ENCODE data around the gene SLC26A5. TPM values are rescaled to one million over a fixed set of nuclear protein-coding genes. Genes with fewer than 3 reads are reported as not detected.

SLC26A5 gene
- total and polyA plus RNA-seq, 10 donors, result 0.02 to 0.88 (median 0.44) TPM; not detected in 1

GRCh38 chr7:103387242-103387641 is 58.8 kb downstream of the SLC26A5 start:
- no peaks in the 10 kb centered on the region for H3K9me3 ChIP-seq
- 54 to 66% (median 64%) methylated on average over 1 of the region's 1 CpG for WGBS, 5 donors

DNA sequence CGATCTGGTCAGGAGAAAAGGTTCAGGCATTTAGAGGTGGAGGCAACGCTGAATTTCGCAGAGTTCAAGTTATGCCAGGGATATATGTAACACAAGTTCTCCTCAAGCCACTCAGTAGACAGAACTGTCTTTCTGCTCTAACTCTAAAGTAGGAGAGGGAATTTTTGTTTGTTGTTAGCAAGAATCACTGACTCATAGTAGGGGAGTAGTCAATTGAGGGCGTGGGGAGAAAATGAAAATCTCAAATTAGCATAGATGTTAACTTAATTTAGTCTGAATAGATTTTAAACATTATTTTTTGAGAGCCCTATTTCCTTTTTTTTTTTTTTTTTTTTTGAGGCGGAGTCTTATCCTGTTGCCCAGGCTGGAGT is 64.0 kb downstream of the SLC26A5 start:
- peaks cover 0 to 9% (median 0%) of the 10 kb centered on the region in 7 donors for H3K27me3 ChIP-seq (replicated peaks in 1 of 7)
- no peak overlapping the region for H3K27ac ChIP-seq
- no peak for TF ChIP-seq POLR2A (IDR thresholded peaks at IDR 0.05)
- no peak for TF ChIP-seq POLR2AphosphoS5 (IDR thresholded peaks at IDR 0.05)
- TF ChIP-seq, protein P1, sequence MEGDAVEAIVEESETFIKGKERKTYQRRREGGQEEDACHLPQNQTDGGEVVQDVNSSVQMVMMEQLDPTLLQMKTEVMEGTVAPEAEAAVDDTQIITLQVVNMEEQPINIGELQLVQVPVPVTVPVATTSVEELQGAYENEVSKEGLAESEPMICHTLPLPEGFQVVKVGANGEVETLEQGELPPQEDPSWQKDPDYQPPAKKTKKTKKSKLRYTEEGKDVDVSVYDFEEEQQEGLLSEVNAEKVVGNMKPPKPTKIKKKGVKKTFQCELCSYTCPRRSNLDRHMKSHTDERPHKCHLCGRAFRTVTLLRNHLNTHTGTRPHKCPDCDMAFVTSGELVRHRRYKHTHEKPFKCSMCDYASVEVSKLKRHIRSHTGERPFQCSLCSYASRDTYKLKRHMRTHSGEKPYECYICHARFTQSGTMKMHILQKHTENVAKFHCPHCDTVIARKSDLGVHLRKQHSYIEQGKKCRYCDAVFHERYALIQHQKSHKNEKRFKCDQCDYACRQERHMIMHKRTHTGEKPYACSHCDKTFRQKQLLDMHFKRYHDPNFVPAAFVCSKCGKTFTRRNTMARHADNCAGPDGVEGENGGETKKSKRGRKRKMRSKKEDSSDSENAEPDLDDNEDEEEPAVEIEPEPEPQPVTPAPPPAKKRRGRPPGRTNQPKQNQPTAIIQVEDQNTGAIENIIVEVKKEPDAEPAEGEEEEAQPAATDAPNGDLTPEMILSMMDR (IDR thresholded peaks at IDR 0.05 in 8 of 11, conservative IDR thresholded peaks at IDR 0.05 in 3 of 11), result no peak
- H3K9me3 ChIP-seq, result no peaks in the 10 kb centered on the region
- 85 to 96% (median 87%) methylated on average over 4 to 5 of the region's 5 CpGs for WGBS, 5 donors
- no peak overlapping the region for H3K4me3 ChIP-seq
- no peaks in the 10 kb centered on the region for H3K36me3 ChIP-seq
- DNase-seq, result no peak
- H3K4me1 ChIP-seq, result no peaks in the 10 kb centered on the region
- intact Hi-C loops (cut with DNase I; ENCODE audit: low total_unique reads), result no loop called here

More at GRCh38 chr7:103387242-103387641, 58.8 kb downstream of the SLC26A5 start:
- H3K27me3 ChIP-seq (replicated peaks in 1 of 7), result no peaks in the 10 kb centered on the region
- H3K4me1 ChIP-seq, result no peaks in the 10 kb centered on the region
- intact Hi-C loops (cut with DNase I; ENCODE audit: low total_unique reads), result no loop called here
- no peak overlapping the region for H3K27ac ChIP-seq
- no peaks in the 10 kb centered on the region for H3K36me3 ChIP-seq
- H3K4me3 ChIP-seq, result no peak overlapping the region
- TF ChIP-seq, protein P1 (IDR thresholded peaks at IDR 0.05 in 8 of 11, conservative IDR thresholded peaks at IDR 0.05 in 3 of 11), result no peak
- TF ChIP-seq POLR2AphosphoS5 (IDR thresholded peaks at IDR 0.05) (no peak), POLR2A (IDR thresholded peaks at IDR 0.05) (no peak)
- no peak for DNase-seq

- Histone ChIP-seq H3K27me3 (replicated peaks in 1 of 7) (peaks cover 0 to 9% (median 0%) of the 10 kb centered on the region in 7 donors), H3K9me3 (no peaks in the 10 kb centered on the region), H3K4me1 (no peaks in the 10 kb centered on the region), H3K4me3 (no peak overlapping the region), H3K27ac (no peak overlapping the region), H3K36me3 (no peaks in the 10 kb centered on the region)
- DNase-seq, result no peak
- intact Hi-C loops (cut with DNase I; ENCODE audit: low total_unique reads), result no loop called here
- WGBS, 5 donors, result 91 to 95% (median 92%) methylated on average over 4 of the region's 4 CpGs
- TF ChIP-seq, protein P1 (IDR thresholded peaks at IDR 0.05 in 8 of 11, conservative IDR thresholded peaks at IDR 0.05 in 3 of 11), result no peak
- TF ChIP-seq POLR2A (IDR thresholded peaks at IDR 0.05) (no peak), POLR2AphosphoS5 (IDR thresholded peaks at IDR 0.05) (no peak)
Observed at GRCh38 chr7:103381280-103382031, 64.6 kb downstream of the SLC26A5 start.

- 78 to 84% (median 79%) methylated on average over 5 of the region's 5 CpGs for WGBS, 5 donors
- TF ChIP-seq POLR2A (IDR thresholded peaks at IDR 0.05) (no peak), POLR2AphosphoS5 (IDR thresholded peaks at IDR 0.05) (no peak)
- TF ChIP-seq, protein P1 (IDR thresholded peaks at IDR 0.05 in 8 of 11, conservative IDR thresholded peaks at IDR 0.05 in 3 of 11), result no peak
Observed at GRCh38 chr7:103380395-103381191, 65.4 kb downstream of the SLC26A5 start.

More at GRCh38 chr7:103380395-103381191, 65.4 kb downstream of the SLC26A5 start:
- intact Hi-C loops (cut with DNase I; ENCODE audit: low total_unique reads), result no loop called here
- no peaks in the 10 kb centered on the region for H3K36me3 ChIP-seq
- no peaks in the 10 kb centered on the region for H3K9me3 ChIP-seq
- no peak overlapping the region for H3K4me3 ChIP-seq
- no peak for DNase-seq
- H3K27ac ChIP-seq, result no peak overlapping the region
- no peaks in the 10 kb centered on the region for H3K4me1 ChIP-seq
- peaks cover 0 to 9% (median 0%) of the 10 kb centered on the region in 7 donors for H3K27me3 ChIP-seq (replicated peaks in 1 of 7)

Measured in spleen (tissue), 11 donors.